ENCODE data around the gene ZNF416.
A peak's percentile ranks its signal among the peaks of the same experiment; 100 is the strongest.

The ZNF416 gene

DNA sequence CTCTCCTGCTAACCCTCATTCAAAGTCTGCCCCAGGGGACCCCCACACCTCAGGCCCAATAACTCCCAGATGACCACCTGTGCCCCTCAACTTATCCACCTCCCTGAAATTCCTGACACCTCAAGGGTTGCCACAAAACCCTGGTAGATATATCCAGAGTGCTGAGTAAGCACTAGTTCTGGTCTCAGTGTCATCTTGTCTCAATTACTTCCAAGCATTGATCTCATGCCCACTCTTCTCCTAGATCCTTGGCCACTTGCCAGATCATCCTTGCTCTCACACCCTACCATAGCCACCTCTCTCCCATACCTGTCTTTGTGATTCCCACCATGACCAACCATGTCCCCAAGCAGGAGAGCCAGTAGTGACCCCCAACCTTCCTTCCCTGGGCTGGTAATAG is 2.0 kb downstream of the ZNF416 start:
- Histone ChIP-seq H3K36me3 (ENCODE audit: insufficient read depth, low read length) (peaks cover 39% of the 10 kb centered on the region), H4K20me1 (ENCODE audit: insufficient read depth, low read length, poor library complexity, severe bottlenecking) (no peaks in the 10 kb centered on the region), H3K4me1 (ENCODE audit: insufficient read depth, low read length, poor library complexity, severe bottlenecking) (peaks cover 20% of the 10 kb centered on the region), H3K4me3 (ENCODE audit: low read length, poor library complexity, severe bottlenecking) (peak overlapping the region; percentile 91), H3K4me2 (ENCODE audit: low read depth, low read length, poor library complexity, severe bottlenecking) (peak overlapping the region; percentile 91), H2AFZ (ENCODE audit: low read length) (no peak overlapping the region), H3K79me2 (ENCODE audit: insufficient read depth, low read length) (peaks cover 24% of the 10 kb centered on the region), H3K9ac (ENCODE audit: low read depth, low read length, poor library complexity, severe bottlenecking) (no peak overlapping the region), H3K9me3 (ENCODE audit: insufficient read depth, low read depth, low read length) (peaks cover 32% of the 10 kb centered on the region), H3K9me2 (replicated peaks; ENCODE audit: low read depth, low read length) (no peaks in the 10 kb centered on the region), H3F3A (ENCODE audit: low read depth) (no peaks in the 10 kb centered on the region), H3K27me3 (ENCODE audit: insufficient read depth, low read length, poor library complexity, severe bottlenecking) (no peaks in the 10 kb centered on the region)
- no peak for TF ChIP-seq EZH2phosphoT487 (IDR thresholded peaks at IDR 0.05; ENCODE audit: borderline replicate concordance)
- TF ChIP-seq, protein P1, sequence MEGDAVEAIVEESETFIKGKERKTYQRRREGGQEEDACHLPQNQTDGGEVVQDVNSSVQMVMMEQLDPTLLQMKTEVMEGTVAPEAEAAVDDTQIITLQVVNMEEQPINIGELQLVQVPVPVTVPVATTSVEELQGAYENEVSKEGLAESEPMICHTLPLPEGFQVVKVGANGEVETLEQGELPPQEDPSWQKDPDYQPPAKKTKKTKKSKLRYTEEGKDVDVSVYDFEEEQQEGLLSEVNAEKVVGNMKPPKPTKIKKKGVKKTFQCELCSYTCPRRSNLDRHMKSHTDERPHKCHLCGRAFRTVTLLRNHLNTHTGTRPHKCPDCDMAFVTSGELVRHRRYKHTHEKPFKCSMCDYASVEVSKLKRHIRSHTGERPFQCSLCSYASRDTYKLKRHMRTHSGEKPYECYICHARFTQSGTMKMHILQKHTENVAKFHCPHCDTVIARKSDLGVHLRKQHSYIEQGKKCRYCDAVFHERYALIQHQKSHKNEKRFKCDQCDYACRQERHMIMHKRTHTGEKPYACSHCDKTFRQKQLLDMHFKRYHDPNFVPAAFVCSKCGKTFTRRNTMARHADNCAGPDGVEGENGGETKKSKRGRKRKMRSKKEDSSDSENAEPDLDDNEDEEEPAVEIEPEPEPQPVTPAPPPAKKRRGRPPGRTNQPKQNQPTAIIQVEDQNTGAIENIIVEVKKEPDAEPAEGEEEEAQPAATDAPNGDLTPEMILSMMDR (conservative IDR thresholded peaks at IDR 0.05; ENCODE audit: low read length): no peak

DNA sequence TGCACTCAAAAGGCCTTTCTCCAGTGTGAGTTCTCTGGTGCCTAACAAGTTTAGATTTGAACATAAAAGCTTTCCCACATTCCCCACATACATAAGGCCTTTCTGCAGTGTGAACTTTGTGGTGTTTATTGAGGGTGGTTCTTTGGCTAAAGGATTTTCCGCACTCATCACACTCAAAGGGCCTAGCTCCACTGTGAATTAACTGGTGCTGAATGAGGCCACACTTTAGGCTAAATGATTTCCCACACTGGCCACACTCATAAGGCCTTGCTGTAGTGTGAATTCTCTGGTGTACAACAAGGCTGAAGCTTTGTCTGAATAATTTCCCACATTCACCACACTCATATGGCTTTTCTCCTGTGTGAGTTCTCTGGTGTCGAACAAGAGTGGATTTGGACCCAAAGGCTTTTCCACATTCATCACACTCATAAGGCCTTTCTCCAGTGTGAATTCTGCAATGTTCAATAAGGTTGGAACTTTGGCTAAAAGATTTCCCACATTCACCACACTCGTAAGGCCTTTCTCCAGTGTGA is 6.2 kb downstream of the ZNF416 start:
- Histone ChIP-seq H3K36me3 (ENCODE audit: insufficient read depth, low read length) (peaks cover 39% of the 10 kb centered on the region), H3K4me3 (ENCODE audit: low read length, poor library complexity, severe bottlenecking) (no peak overlapping the region), H3K4me2 (ENCODE audit: low read depth, low read length, poor library complexity, severe bottlenecking) (no peak overlapping the region), H2AFZ (ENCODE audit: low read length) (no peak overlapping the region), H3F3A (ENCODE audit: low read depth) (no peaks in the 10 kb centered on the region), H3K4me1 (ENCODE audit: insufficient read depth, low read length, poor library complexity, severe bottlenecking) (peaks cover 3% of the 10 kb centered on the region), H3K79me2 (ENCODE audit: insufficient read depth, low read length) (peaks cover 12% of the 10 kb centered on the region), H3K9me2 (replicated peaks; ENCODE audit: low read depth, low read length) (no peaks in the 10 kb centered on the region), H3K9ac (ENCODE audit: low read depth, low read length, poor library complexity, severe bottlenecking) (no peak overlapping the region), H3K27me3 (ENCODE audit: insufficient read depth, low read length, poor library complexity, severe bottlenecking) (no peaks in the 10 kb centered on the region), H4K20me1 (ENCODE audit: insufficient read depth, low read length, poor library complexity, severe bottlenecking) (no peaks in the 10 kb centered on the region), H3K9me3 (ENCODE audit: insufficient read depth, low read depth, low read length) (peaks cover 60% of the 10 kb centered on the region)
- TF ChIP-seq EZH2phosphoT487 (IDR thresholded peaks at IDR 0.05; ENCODE audit: borderline replicate concordance): no peak
- TF ChIP-seq, protein P1 (conservative IDR thresholded peaks at IDR 0.05; ENCODE audit: low read length): no peak

GRCh38 chr19:57570707-57571106 is 8.0 kb downstream of the ZNF416 start:
- Histone ChIP-seq H4K20me1 (ENCODE audit: insufficient read depth, low read length, poor library complexity, severe bottlenecking) (no peaks in the 10 kb centered on the region), H3K36me3 (ENCODE audit: insufficient read depth, low read length) (peaks cover 39% of the 10 kb centered on the region), H3K4me3 (ENCODE audit: low read length, poor library complexity, severe bottlenecking) (no peak overlapping the region), H3K4me2 (ENCODE audit: low read depth, low read length, poor library complexity, severe bottlenecking) (no peak overlapping the region), H3K9me3 (ENCODE audit: insufficient read depth, low read depth, low read length) (peaks cover 77% of the 10 kb centered on the region), H2AFZ (ENCODE audit: low read length) (no peak overlapping the region), H3K79me2 (ENCODE audit: insufficient read depth, low read length) (no peaks in the 10 kb centered on the region; the same call in 1 of the 2 replicates), H3F3A (ENCODE audit: low read depth) (no peaks in the 10 kb centered on the region), H3K9me2 (replicated peaks; ENCODE audit: low read depth, low read length) (no peaks in the 10 kb centered on the region), H3K9ac (ENCODE audit: low read depth, low read length, poor library complexity, severe bottlenecking) (no peak overlapping the region), H3K27me3 (ENCODE audit: insufficient read depth, low read length, poor library complexity, severe bottlenecking) (no peaks in the 10 kb centered on the region), H3K4me1 (ENCODE audit: insufficient read depth, low read length, poor library complexity, severe bottlenecking) (no peaks in the 10 kb centered on the region)
- no peak for TF ChIP-seq EZH2phosphoT487 (IDR thresholded peaks at IDR 0.05; ENCODE audit: borderline replicate concordance)
- TF ChIP-seq, protein P1 (conservative IDR thresholded peaks at IDR 0.05; ENCODE audit: low read length): no peak
